ENCODE results near the gene ATXN7L2.
"Not testable (repeated sequence)": the region's sequence is repeated elsewhere in the genome, so short reads cannot be mapped to it uniquely, and the experiment has no call there.

The ATXN7L2 gene

GRCh38 chr1:109483672-109484518 lies at the start of gene ATXN7L2:
TSS of gene ATXN7L2 (plus strand) at chr1:109483905. CDS start at chr1:109483954, 49 bp downstream.
- peak; percentile 81 for DNase-seq (ENCODE audit: low read depth, low spot score)

- DNase-seq (ENCODE audit: low read depth, low spot score), result no peak
Observed at GRCh38 chr1:109434484-109434883, 49.2 kb upstream of the ATXN7L2 start.

GRCh38 chr1:109438798-109439297 lies 44.9 kb upstream of the ATXN7L2 start:
- no peak for DNase-seq (ENCODE audit: low read depth, low spot score)

GRCh38 chr1:109441069-109441468 lies 42.6 kb upstream of the ATXN7L2 start:
- no peak for DNase-seq (ENCODE audit: low read depth, low spot score)

- DNase-seq (ENCODE audit: low read depth, low spot score), result peak; percentile 21
Observed at GRCh38 chr1:109443476-109443875, 40.2 kb upstream of the ATXN7L2 start.

GRCh38 chr1:109444346-109444745 lies 39.4 kb upstream of the ATXN7L2 start:
- no peak for DNase-seq (ENCODE audit: low read depth, low spot score)

GRCh38 chr1:109445949-109446695 lies 37.6 kb upstream of the ATXN7L2 start:
- DNase-seq (ENCODE audit: low read depth, low spot score), result not testable (repeated sequence)

- DNase-seq (ENCODE audit: low read depth, low spot score), result no peak
Observed at GRCh38 chr1:109447524-109447923, 36.2 kb upstream of the ATXN7L2 start.

- DNase-seq (ENCODE audit: low read depth, low spot score), result no peak
Observed at GRCh38 chr1:109454497-109455133, 29.1 kb upstream of the ATXN7L2 start.

- DNase-seq (ENCODE audit: low read depth, low spot score), result no peak
Observed at GRCh38 chr1:109457819-109458218, 25.9 kb upstream of the ATXN7L2 start.

GRCh38 chr1:109466125-109466451 lies 17.6 kb upstream of the ATXN7L2 start:
- DNase-seq (ENCODE audit: low read depth, low spot score), result no peak

- peak; percentile 62 for DNase-seq (ENCODE audit: low read depth, low spot score)
Observed at GRCh38 chr1:109466452-109467300, 17.0 kb upstream of the ATXN7L2 start, which contains the start of gene SYPL2. TSS of gene SYPL2 (plus strand) at chr1:109466546. CDS start at chr1:109466844, 298 bp downstream.

GRCh38 chr1:109467301-109467777 lies 16.4 kb upstream of the ATXN7L2 start:
- peak; percentile 23 for DNase-seq (ENCODE audit: low read depth, low spot score)

GRCh38 chr1:109468061-109468460 lies 15.6 kb upstream of the ATXN7L2 start:
- DNase-seq (ENCODE audit: low read depth, low spot score), result no peak

- DNase-seq (ENCODE audit: low read depth, low spot score), result no peak
Observed at GRCh38 chr1:109468903-109469302, 14.8 kb upstream of the ATXN7L2 start.

- DNase-seq (ENCODE audit: low read depth, low spot score), result no peak
Observed at GRCh38 chr1:109470245-109470644, 13.5 kb upstream of the ATXN7L2 start.

GRCh38 chr1:109472779-109473178 lies 10.9 kb upstream of the ATXN7L2 start:
- DNase-seq (ENCODE audit: low read depth, low spot score), result no peak

- DNase-seq (ENCODE audit: low read depth, low spot score), result not testable (repeated sequence)
Observed at GRCh38 chr1:109473284-109474057, 10.2 kb upstream of the ATXN7L2 start.

GRCh38 chr1:109474697-109475096 lies 9.0 kb upstream of the ATXN7L2 start:
- DNase-seq (ENCODE audit: low read depth, low spot score), result no peak

GRCh38 chr1:109475261-109475660 lies 8.4 kb upstream of the ATXN7L2 start:
- DNase-seq (ENCODE audit: low read depth, low spot score), result no peak

All from ELF-1 (cell line).